Measurements from ENCODE around the gene IMMP2L. TPM values are rescaled to one million over a fixed set of nuclear protein-coding genes. Genes with fewer than 3 reads are reported as not detected.
"Not testable (repeated sequence)": the region's sequence is repeated elsewhere in the genome, so short reads cannot be mapped to it uniquely, and the experiment has no call there.

IMMP2L gene
- total RNA-seq, 4 donors from 2014 or later = 12.0 to 22.2 (median 17.5) TPM

GRCh38 chr7:111292026-111292470, 270.2 kb downstream of the IMMP2L start:
- Histone ChIP-seq H3K27me3 (no peaks in the 10 kb centered on the region), H3K36me3 (no peaks in the 10 kb centered on the region), H3K9me3 (peaks cover 0 to 7% (median 0%) of the 10 kb centered on the region in 4 donors), H3K4me1 (peaks cover 5 to 9% (median 7%) of the 10 kb centered on the region in 4 donors), H3K27ac (replicated peaks in 1 of 4) (no peak overlapping the region), H3K4me3 (no peak overlapping the region)
- no peak for DNase-seq (ENCODE audit: extremely low spot score)
- 50% methylated on average over 1 of the region's 1 CpG for WGBS
- TF ChIP-seq EP300 (IDR thresholded peaks at IDR 0.05) (no peak), POLR2AphosphoS5 (IDR thresholded peaks at IDR 0.05) (no peak), POLR2A (IDR thresholded peaks at IDR 0.05; ENCODE audit: low read depth) (no peak), CTCF (IDR thresholded peaks at IDR 0.05) (no peak)
- intact Hi-C loops (cut with DNase I) = no loop called here

- intact Hi-C loops (cut with DNase I) = no loop called here
- WGBS = 75% methylated on average over 1 of the region's 1 CpG
- no peak overlapping the region for H3K4me3 ChIP-seq
Measured at GRCh38 chr7:111290982-111291381, 271.3 kb downstream of the IMMP2L start.

GRCh38 chr7:111290419-111290818, 271.9 kb downstream of the IMMP2L start:
- Histone ChIP-seq H3K27me3 (no peaks in the 10 kb centered on the region), H3K36me3 (no peaks in the 10 kb centered on the region), H3K4me3 (no peak overlapping the region), H3K9me3 (peaks cover 0 to 7% (median 0%) of the 10 kb centered on the region in 4 donors), H3K4me1 (peaks cover 5 to 9% (median 7%) of the 10 kb centered on the region in 4 donors), H3K27ac (replicated peaks in 1 of 4) (no peak overlapping the region)
- TF ChIP-seq CTCF (IDR thresholded peaks at IDR 0.05) (no peak), POLR2AphosphoS5 (IDR thresholded peaks at IDR 0.05) (no peak), EP300 (IDR thresholded peaks at IDR 0.05) (no peak), POLR2A (IDR thresholded peaks at IDR 0.05; ENCODE audit: low read depth) (no peak)
- 84% methylated on average over 1 of the region's 1 CpG for WGBS
- intact Hi-C loops (cut with DNase I) = no loop called here
- no peak for DNase-seq (ENCODE audit: extremely low spot score)

More at GRCh38 chr7:111290982-111291381, 271.3 kb downstream of the IMMP2L start:
- Histone ChIP-seq H3K36me3 (no peaks in the 10 kb centered on the region), H3K27ac (replicated peaks in 1 of 4) (no peak overlapping the region), H3K27me3 (no peaks in the 10 kb centered on the region), H3K9me3 (peaks cover 0 to 7% (median 0%) of the 10 kb centered on the region in 4 donors), H3K4me1 (peaks cover 5 to 9% (median 7%) of the 10 kb centered on the region in 4 donors)
- TF ChIP-seq POLR2A (IDR thresholded peaks at IDR 0.05; ENCODE audit: low read depth) (no peak), CTCF (IDR thresholded peaks at IDR 0.05) (no peak), EP300 (IDR thresholded peaks at IDR 0.05) (no peak), POLR2AphosphoS5 (IDR thresholded peaks at IDR 0.05) (no peak)
- no peak for DNase-seq (ENCODE audit: extremely low spot score)

GRCh38 chr7:111288441-111288840, 273.9 kb downstream of the IMMP2L start:
- intact Hi-C loops (cut with DNase I); H3K27ac ChIP-seq (replicated peaks in 1 of 4); H3K9me3 ChIP-seq; H3K36me3 ChIP-seq; H3K27me3 ChIP-seq; DNase-seq (ENCODE audit: extremely low spot score); H3K4me3 ChIP-seq; H3K4me1 ChIP-seq: not testable (repeated sequence)
- 88% methylated on average over 3 of the region's 3 CpGs for WGBS

GRCh38 chr7:111282626-111283025, 279.7 kb downstream of the IMMP2L start:
- no peak for TF ChIP-seq POLR2A (IDR thresholded peaks at IDR 0.05; ENCODE audit: low read depth)
- TF ChIP-seq CTCF (IDR thresholded peaks at IDR 0.05) = no peak
- TF ChIP-seq POLR2AphosphoS5 (IDR thresholded peaks at IDR 0.05) = no peak
- TF ChIP-seq EP300 (IDR thresholded peaks at IDR 0.05) = no peak
- 96% methylated on average over 2 of the region's 2 CpGs for WGBS

More at GRCh38 chr7:111282626-111283025, 279.7 kb downstream of the IMMP2L start:
- H3K4me1 ChIP-seq = no peaks in the 10 kb centered on the region
- H3K4me3 ChIP-seq = no peak overlapping the region
- no peak overlapping the region for H3K27ac ChIP-seq (replicated peaks in 1 of 4)
- peaks cover 0 to 1% (median 0%) of the 10 kb centered on the region in 4 donors for H3K9me3 ChIP-seq
- no peak for DNase-seq (ENCODE audit: extremely low spot score)
- H3K36me3 ChIP-seq = no peaks in the 10 kb centered on the region
- no peaks in the 10 kb centered on the region for H3K27me3 ChIP-seq
- intact Hi-C loops (cut with DNase I) = no loop called here

Data from esophagus muscularis mucosa (tissue), 4 donors.